PC-3 (cell line): Measurements from ENCODE around the gene CLDN9. TPM values are rescaled to one million over a fixed set of nuclear protein-coding genes. Genes with fewer than 3 reads are reported as not detected.

Experiments used
- ATAC-seq: fragments of 200-7000 bp; cut with Tn5 transposase; 2 replicates; pipeline ENCODE4 v1.9.1; 2020; ENCODE audit warnings: mild to moderate bottlenecking, moderate library complexity
- BruUV-seq: library from RNA; stranded (reverse); fragments of 400-500 nt; replicated peaks from 2 replicates; lab custom pipeline; 2021; lab: Mats Ljungman, UMichigan
- CTCF ChIA-PET: fragments of 300-600 bp; sonication (Branson Sonifier 250); formaldehyde crosslinking; loops from one replicate; lab custom pipeline; 2022; ENCODE audit warnings: antibody characterized with exemption; lab: Charles Lee
- POLR2A ChIA-PET: fragments of 300-600 bp; sonication (Branson Sonifier 250); formaldehyde crosslinking; loops from one replicate; lab custom pipeline; 2022; ENCODE audit warnings: antibody characterized with exemption; ENCODE audit not compliant: unreplicated experiment; lab: Charles Lee
- DNase-seq: peaks from one replicate; pipeline ENCODE4 v3.0.0-alpha.2; 2015
- H2AFZ ChIP-seq: fragments of 300-600 bp; sonication (generic); 2 replicates; pipeline ENCODE4 v1.6.0; 2016; ENCODE audit warnings: antibody characterized with exemption, low read length
- H3F3A ChIP-seq: fragments of 300-600 bp; sonication (generic); one replicate; pipeline ENCODE4 v1.6.0; 2017; ENCODE audit warnings: antibody characterized with exemption, low read length, control low read depth, mild to moderate bottlenecking; ENCODE audit not compliant: unreplicated experiment
- H3K27ac ChIP-seq: fragments of 300-600 bp; sonication (generic); 2 replicates; pipeline ENCODE4 v1.5.1; 2016; ENCODE audit warnings: mild to moderate bottlenecking, low read length
- H3K27me3 ChIP-seq: fragments of 300-600 bp; sonication (generic); 2 replicates; pipeline ENCODE4 v1.6.1; 2016; ENCODE audit warnings: low read length, mixed read lengths
- H3K36me3 ChIP-seq: fragments of 300-600 bp; sonication (generic); 2 replicates; pipeline ENCODE4 v1.6.1; 2016; ENCODE audit warnings: low read depth, mixed run types, low read length, mixed read lengths
- H3K4me1 ChIP-seq: fragments of 300-600 bp; sonication (generic); 2 replicates; pipeline ENCODE4 v1.5.1; 2016; ENCODE audit warnings: low read length; ENCODE audit not compliant: insufficient read depth
- H3K4me2 ChIP-seq: fragments of 300-600 bp; sonication (generic); 2 replicates; pipeline ENCODE4 v1.6.0; 2016; ENCODE audit warnings: low read length
- H3K4me3 ChIP-seq: fragments of 300-600 bp; sonication (generic); 2 replicates; pipeline ENCODE4 v1.5.1; 2016; ENCODE audit warnings: mild to moderate bottlenecking, low read length, mixed read lengths
- H3K79me2 ChIP-seq: fragments of 300-600 bp; sonication (generic); 2 replicates; pipeline ENCODE4 v1.6.1; 2017; ENCODE audit warnings: low read length, mixed read lengths
- H3K9ac ChIP-seq: fragments of 300-600 bp; sonication (generic); 2 replicates; pipeline ENCODE4 v1.6.0; 2016; ENCODE audit warnings: mild to moderate bottlenecking, low read length
- H3K9me2 ChIP-seq: fragments of 300-600 bp; sonication (generic); replicated peaks from 2 replicates; pipeline ENCODE4 v1.6.1; 2016; ENCODE audit warnings: mixed run types, low read length, mixed read lengths
- H3K9me3 ChIP-seq: fragments of 300-600 bp; sonication (generic); 2 replicates; pipeline ENCODE4 v1.6.1; 2016; ENCODE audit warnings: low read length, mixed read lengths
- H4K20me1 ChIP-seq: fragments of 300-600 bp; sonication (generic); 2 replicates; pipeline ENCODE4 v1.6.1; 2016; ENCODE audit warnings: low read length, mixed read lengths
- CTCF ChIP-seq: fragments of 300-600 bp; sonication (generic); conservative IDR thresholded peaks from 2 replicates; pipeline ENCODE4 v1.5.1; 2017; ENCODE audit warnings: antibody characterized with exemption, low read depth, mild to moderate bottlenecking, low read length
- EZH2 ChIP-seq: fragments of 300-600 bp; sonication (generic); IDR thresholded peaks from one replicate; pipeline ENCODE4 v1.6.1; 2017; ENCODE audit warnings: antibody characterized with exemption, mild to moderate bottlenecking, low read length; ENCODE audit not compliant: unreplicated experiment
- EZH2phosphoT487 ChIP-seq: fragments of 300-600 bp; sonication (generic); IDR thresholded peaks from 2 replicates; pipeline ENCODE4 v1.6.1; 2018; ENCODE audit warnings: mild to moderate bottlenecking, antibody characterized with exemption, low read length, borderline replicate concordance
- intact Hi-C: fragments of 100-400 bp; cut with micrococcal nuclease; formaldehyde crosslinking; loops from 2 replicates; pipeline ENCODE4 v1.9.0; 2023
- total RNA-seq: library from RNA; depleted of rRNA; stranded (reverse); fragments of >200 nt; gene quantifications from 2 replicates; pipeline ENCODE4 v1.2.3, GENCODE V29; 2014

Gene CLDN9
- total RNA-seq, 1 experiment from 2014 or later: 0.33 TPM

- no peak for TF ChIP-seq EZH2phosphoT487
- TF ChIP-seq CTCF: no peak
- TF ChIP-seq EZH2: no peak
- Histone ChIP-seq H3K27ac (no peak overlapping the region), H3K27me3 (no peaks in the 10 kb centered on the region), H3K9ac (no peak overlapping the region), H2AFZ (no peak overlapping the region), H3K36me3 (peaks cover 6% of the 10 kb centered on the region; the same call in 1 of the 2 replicates), H3K4me2 (no peak overlapping the region), H4K20me1 (peaks cover 12% of the 10 kb centered on the region), H3K4me1 (peaks cover 22% of the 10 kb centered on the region), H3K4me3 (no peak overlapping the region), H3K79me2 (peaks cover 29% of the 10 kb centered on the region), H3K9me3 (no peaks in the 10 kb centered on the region), H3K9me2 (no peaks in the 10 kb centered on the region), H3F3A (no peaks in the 10 kb centered on the region)
- no peak for ATAC-seq
- no TSS peak for BruUV-seq
- intact Hi-C loops: no loop called here
- ChIA-PET POLR2A (no interaction called here), CTCF (no interaction called here)
- no peak for DNase-seq
Measured at GRCh38 chr16:2973605-2974318, 39.0 kb upstream of the CLDN9 start.

GRCh38 chr16:2974319-2975056 lies 38.2 kb upstream of the CLDN9 start:
- Histone ChIP-seq H4K20me1 (peaks cover 12% of the 10 kb centered on the region), H3K36me3 (peaks cover 6% of the 10 kb centered on the region; the same call in 1 of the 2 replicates), H3K27ac (no peak overlapping the region), H3K9ac (no peak overlapping the region), H2AFZ (no peak overlapping the region), H3K9me3 (no peaks in the 10 kb centered on the region), H3K79me2 (peaks cover 36% of the 10 kb centered on the region), H3K27me3 (no peaks in the 10 kb centered on the region), H3K4me1 (peaks cover 21% of the 10 kb centered on the region), H3K4me3 (no peak overlapping the region), H3K4me2 (no peak overlapping the region), H3F3A (no peaks in the 10 kb centered on the region), H3K9me2 (no peaks in the 10 kb centered on the region)
- intact Hi-C loops: no loop called here
- ChIA-PET CTCF (no interaction called here), POLR2A (no interaction called here)
- no TSS peak for BruUV-seq
- TF ChIP-seq EZH2: no peak
- ATAC-seq (no peak), DNase-seq (no peak)

- Histone ChIP-seq H4K20me1 (peaks cover 10% of the 10 kb centered on the region), H3K79me2 (peaks cover 42% of the 10 kb centered on the region), H3K4me2 (no peak overlapping the region), H3K9ac (no peak overlapping the region), H3K27ac (no peak overlapping the region), H3F3A (no peaks in the 10 kb centered on the region), H3K9me3 (no peaks in the 10 kb centered on the region), H3K4me3 (no peak overlapping the region), H3K36me3 (peaks cover 6% of the 10 kb centered on the region; the same call in 1 of the 2 replicates), H2AFZ (no peak overlapping the region), H3K9me2 (no peaks in the 10 kb centered on the region), H3K4me1 (peaks cover 20% of the 10 kb centered on the region), H3K27me3 (no peaks in the 10 kb centered on the region)
- no TSS peak for BruUV-seq
- intact Hi-C loops: no loop called here
- no peak for ATAC-seq
- ChIA-PET CTCF (no interaction called here), POLR2A (no interaction called here)
- no peak for DNase-seq
- TF ChIP-seq EZH2phosphoT487 (no peak), EZH2 (no peak), CTCF (no peak)
Measured at GRCh38 chr16:2975161-2975795, 37.4 kb upstream of the CLDN9 start.
